ENCODE measurements around the gene SAMD7.

SAMD7 gene, protein sequence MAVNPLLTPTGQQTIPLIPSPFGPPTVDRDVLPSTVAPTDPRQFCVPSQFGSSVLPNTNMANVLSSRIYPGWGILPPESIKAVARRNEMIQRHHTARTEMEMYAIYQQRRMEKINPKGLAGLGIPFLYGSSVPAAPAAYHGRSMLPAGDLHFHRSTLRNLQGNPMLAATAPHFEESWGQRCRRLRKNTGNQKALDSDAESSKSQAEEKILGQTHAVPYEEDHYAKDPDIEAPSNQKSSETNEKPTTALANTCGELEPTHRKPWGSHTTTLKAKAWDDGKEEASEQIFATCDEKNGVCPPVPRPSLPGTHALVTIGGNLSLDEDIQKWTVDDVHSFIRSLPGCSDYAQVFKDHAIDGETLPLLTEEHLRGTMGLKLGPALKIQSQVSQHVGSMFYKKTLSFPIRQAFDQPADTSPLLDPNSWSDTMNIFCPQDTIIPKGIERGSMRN

DNA sequence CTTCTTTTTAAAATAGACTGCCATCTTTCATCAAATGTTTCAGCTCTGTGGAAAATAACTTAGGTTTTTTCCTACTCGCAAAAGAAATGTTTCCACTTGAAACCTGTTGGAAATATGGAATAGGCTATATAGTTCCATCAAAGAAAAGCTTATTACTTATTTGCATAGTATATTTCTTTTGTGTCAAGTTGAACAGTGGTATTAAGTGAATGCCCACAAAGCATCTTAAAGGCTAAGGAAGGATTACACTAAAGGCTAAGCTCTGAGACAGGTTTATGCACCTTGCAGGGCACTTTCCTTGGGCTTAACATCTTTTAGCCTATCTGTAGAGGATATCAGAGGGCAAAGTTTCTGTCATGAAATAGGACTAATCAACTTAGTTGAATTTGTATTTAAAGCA lies at the start of gene SAMD7:
Gene SAMD7 (plus strand): TSS at position 301 of the 400 bp plus-strand sequence. CDS start 7,927 bp downstream, outside the sequence.
- DNase-seq (ENCODE audit: low read depth in 2 of 2): no peak

DNA sequence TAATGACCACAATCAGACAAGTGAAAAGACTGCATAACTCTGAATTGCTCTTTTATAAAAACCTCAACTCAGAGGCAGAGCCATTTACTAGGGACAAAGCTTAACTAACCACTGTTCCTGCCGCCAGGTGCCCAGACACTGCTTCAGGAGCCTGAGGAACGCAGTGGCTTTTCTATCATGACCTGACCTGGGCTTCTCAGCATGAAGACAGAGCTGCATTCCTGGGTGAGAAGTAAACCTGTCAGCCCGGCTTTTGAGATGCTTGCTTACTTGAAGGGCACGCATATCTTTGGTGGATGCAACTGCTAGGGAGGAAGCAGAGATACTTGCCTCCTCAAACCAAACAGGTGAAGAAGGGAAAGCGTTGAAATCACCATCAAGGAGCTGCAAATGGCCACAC lies 49.5 kb upstream of the SAMD7 start:
- no peak for DNase-seq (ENCODE audit: low read depth in 2 of 2)

DNA sequence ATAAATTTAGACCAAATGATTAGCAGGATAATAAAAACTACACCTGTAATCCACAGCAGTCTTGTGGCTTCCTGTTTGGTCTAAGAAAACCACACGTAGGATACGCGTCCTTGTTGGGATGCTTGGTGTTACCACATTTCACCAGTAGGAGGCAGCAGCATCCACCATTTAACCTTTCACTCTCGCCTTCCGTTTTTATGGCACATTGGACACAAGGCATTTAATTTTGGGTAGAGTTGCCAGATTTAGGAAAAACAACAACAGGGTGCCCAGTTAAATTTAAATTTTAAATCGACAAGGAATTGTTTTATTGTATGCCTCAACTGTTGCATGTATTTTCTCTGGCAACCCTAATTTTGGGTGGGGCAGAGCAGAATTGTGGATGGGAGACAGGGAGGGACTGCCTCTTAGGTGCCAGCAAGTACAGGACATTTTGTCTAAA lies 47.9 kb upstream of the SAMD7 start:
- peak; percentile 47 to 59 for DNase-seq (ENCODE audit: low read depth in 2 of 2)

- no peak for DNase-seq (ENCODE audit: low read depth in 2 of 2)
These were observed 47.1 kb upstream of the SAMD7 start for GRCh38 chr3:169864270-169864669.

GRCh38 chr3:169865176-169865767 lies 46.1 kb upstream of the SAMD7 start:
- DNase-seq (ENCODE audit: low read depth in 2 of 2): no peak

GRCh38 chr3:169867584-169868210 lies 43.7 kb upstream of the SAMD7 start:
- no peak for DNase-seq (ENCODE audit: low read depth in 2 of 2)

DNA sequence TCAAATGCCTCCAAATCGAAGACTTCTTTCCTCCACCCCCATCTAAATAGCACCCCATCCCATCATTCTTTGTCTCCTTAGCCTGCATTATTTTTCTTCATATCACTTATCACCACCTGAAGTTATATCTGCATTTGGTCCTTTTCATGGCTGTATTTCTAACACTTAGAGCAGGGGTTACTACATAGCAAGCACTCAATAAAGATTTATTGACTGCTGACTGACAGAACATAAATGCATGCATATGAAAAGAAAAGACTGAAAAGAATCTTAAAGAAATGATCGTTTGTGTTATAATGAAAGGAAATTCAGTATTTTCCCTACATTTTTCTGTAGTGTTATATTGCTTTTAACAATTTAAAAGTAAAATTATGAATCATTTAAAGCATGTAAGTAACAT lies 43.0 kb upstream of the SAMD7 start:
- no peak for DNase-seq (ENCODE audit: low read depth in 2 of 2)

GRCh38 chr3:169869484-169870220 lies 41.7 kb upstream of the SAMD7 start, which contains the start of gene LRRC31:
LRRC31 (minus strand) TSS chr3:169869935; CDS start chr3:169869807, 128 bp downstream.
- no peak for DNase-seq (ENCODE audit: low read depth in 2 of 2)

- DNase-seq (ENCODE audit: low read depth in 2 of 2): no peak
These were observed 40.1 kb upstream of the SAMD7 start for GRCh38 chr3:169871129-169871886.

DNA sequence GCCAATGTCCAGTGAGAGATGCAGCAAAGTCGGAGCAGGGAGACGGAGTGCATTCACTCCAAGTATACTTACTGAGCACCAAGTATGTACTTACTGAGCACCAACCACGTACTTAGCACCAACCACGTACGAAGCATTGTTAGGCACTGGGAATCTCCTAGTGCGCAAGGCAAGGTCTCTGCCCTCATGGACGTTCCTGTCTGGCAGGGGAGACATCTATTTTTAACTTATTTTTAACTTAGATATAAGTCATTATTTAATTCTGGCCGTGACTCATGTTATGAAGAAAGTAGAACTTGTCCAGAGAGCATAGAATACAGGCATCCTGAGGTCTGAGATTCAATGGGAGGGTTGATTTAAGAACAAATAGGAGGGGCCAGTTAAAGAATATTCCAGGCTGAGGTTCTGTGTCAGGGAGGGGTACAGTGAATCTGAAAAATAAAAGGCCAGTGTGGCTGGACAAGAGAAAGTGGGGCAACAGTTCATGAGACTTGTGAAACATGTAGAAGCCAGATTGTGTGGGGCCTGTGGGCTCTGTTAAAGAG lies 32.3 kb upstream of the SAMD7 start:
- DNase-seq (ENCODE audit: low read depth in 2 of 2): no peak

DNA sequence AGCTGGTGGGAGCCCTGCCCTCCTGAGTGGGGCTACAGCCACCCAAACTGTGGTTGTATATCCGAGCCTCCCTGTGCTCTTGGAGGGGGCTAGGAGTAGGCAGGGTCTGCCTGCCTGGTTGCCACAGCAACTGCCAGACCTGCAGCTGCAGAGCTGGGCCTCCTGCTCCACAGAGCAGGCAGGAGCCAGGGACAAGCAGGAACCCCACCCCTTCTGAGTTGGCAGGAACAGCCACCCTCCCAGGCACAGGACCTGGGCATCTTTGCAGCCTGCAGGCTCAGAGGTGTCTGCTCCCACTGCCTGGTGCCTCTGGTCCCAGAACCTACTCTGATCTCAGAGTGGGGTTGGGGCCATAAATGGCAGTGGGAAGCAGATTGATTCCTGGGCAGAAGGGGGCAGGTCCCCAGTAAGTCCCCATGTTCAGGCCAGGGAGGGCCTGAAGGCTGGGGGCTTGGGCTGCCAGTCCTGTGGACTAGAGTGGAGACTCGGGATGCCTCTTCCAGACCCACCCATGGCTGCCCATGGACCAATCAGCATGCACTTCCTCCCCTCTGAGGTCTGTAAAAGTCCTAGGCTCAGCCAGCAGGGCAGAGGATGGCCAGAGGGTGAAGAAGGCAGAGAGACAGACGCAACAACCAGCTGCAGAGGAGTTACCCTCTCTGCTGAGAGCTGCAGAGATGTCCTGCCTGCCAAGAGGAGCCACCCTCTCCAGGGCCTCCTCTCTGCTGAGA lies 31.4 kb upstream of the SAMD7 start:
- DNase-seq (ENCODE audit: low read depth in 2 of 2): no peak

- no peak for DNase-seq (ENCODE audit: low read depth in 2 of 2)
These were observed 30.7 kb upstream of the SAMD7 start for GRCh38 chr3:169880576-169881250.

DNA sequence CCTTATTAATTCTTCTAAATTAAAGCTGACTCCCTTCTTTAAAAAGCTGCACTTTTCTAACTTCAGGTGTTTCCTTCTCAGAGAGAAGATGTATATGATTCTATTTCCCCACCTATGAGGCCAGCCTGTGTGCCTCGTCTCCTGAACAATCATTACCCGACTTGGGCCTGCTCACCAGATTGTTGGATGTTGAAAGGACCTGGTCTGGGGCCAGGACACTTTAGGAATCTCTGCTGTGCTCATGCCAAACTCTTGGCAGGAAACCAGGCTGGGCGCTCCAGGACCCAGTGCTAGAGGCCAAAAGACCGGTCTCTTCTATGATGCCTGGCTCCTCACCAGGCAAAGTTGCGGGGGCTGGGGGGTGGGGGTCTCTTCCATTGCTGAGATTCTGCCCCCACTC lies 24.7 kb upstream of the SAMD7 start:
- DNase-seq (ENCODE audit: low read depth in 2 of 2): no peak

GRCh38 chr3:169891886-169892285 lies 19.5 kb upstream of the SAMD7 start:
- no peak for DNase-seq (ENCODE audit: low read depth in 2 of 2)

- DNase-seq (ENCODE audit: low read depth in 2 of 2): no peak
These were observed 17.3 kb upstream of the SAMD7 start for GRCh38 chr3:169894110-169894509.

- no peak for DNase-seq (ENCODE audit: low read depth in 2 of 2)
These were observed 16.3 kb upstream of the SAMD7 start for GRCh38 chr3:169895072-169895471.

DNA sequence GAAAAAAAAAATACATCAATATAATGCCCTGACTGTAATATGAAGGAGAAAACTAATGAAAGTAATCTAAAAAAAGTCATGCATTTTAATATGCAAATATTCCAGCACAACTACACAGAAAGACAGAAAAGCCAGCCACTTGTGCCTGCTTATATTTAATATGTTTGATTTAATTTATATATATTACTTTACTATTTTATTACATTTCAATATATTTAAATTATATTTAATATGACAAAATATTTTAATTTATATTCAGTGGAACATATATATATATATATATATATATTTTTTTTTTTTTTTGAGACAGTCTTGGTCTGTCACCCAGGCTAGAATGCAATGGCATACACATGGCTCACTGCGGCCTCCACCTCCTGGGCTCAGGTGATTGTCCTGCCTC lies 14.1 kb upstream of the SAMD7 start:
- no peak for DNase-seq (ENCODE audit: low read depth in 2 of 2)

- DNase-seq (ENCODE audit: low read depth in 2 of 2): no peak
These were observed 9.9 kb upstream of the SAMD7 start for GRCh38 chr3:169901453-169901852.

GRCh38 chr3:169905404-169905803 lies 6.0 kb upstream of the SAMD7 start:
- DNase-seq (ENCODE audit: low read depth in 2 of 2): no peak

DNA sequence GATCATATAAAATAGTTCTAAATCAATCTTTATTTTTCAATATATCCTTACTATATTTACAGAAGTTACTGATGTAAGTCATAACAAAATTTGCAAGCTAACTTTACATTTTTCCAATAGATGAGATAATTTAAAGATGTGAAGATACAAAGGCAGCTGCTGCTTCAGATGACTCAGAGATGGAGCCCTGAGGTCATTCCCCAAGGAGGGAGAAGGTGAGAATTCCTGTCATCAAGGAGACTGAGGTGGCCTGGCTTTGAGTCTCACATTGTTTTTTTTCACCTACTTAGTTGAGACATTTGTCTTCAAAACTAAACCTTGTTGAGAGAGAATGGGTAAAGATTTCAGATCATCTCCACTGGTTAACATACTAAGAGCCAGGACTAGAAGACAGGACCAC lies 3.9 kb upstream of the SAMD7 start:
- DNase-seq (ENCODE audit: low read depth in 2 of 2): no peak

Measured in stimulated activated CD4-positive, alpha-beta T cell treated with anti-CD3 and anti-CD28 coated beads, Interleukin-4, amount 100 ng/mL, for 48 hours (primary cell).